Stimulated activated CD8-positive, alpha-beta memory T cell treated with anti-CD3 and anti-CD28 coated beads, Interleukin-7, amount 100 ng/mL, for 24 hours (primary cell): ENCODE data around the gene ZNF410.
"Not testable (repeated sequence)": the region's sequence is repeated elsewhere in the genome, so short reads cannot be mapped to it uniquely, and the experiment has no call there.

Source experiments
- DNase-seq: peaks from one replicate; pipeline ENCODE4 v3.0.0-alpha.2; 2020; ENCODE audit warnings: low read depth

ZNF410 gene

GRCh38 chr14:73886449-73887317 lies at the start of gene ZNF410:
Gene ZNF410, plus strand, starts transcription at chr14:73886859. Its CDS starts 5,317 bp downstream, at chr14:73892176.
- DNase-seq: peak; percentile 78

DNA sequence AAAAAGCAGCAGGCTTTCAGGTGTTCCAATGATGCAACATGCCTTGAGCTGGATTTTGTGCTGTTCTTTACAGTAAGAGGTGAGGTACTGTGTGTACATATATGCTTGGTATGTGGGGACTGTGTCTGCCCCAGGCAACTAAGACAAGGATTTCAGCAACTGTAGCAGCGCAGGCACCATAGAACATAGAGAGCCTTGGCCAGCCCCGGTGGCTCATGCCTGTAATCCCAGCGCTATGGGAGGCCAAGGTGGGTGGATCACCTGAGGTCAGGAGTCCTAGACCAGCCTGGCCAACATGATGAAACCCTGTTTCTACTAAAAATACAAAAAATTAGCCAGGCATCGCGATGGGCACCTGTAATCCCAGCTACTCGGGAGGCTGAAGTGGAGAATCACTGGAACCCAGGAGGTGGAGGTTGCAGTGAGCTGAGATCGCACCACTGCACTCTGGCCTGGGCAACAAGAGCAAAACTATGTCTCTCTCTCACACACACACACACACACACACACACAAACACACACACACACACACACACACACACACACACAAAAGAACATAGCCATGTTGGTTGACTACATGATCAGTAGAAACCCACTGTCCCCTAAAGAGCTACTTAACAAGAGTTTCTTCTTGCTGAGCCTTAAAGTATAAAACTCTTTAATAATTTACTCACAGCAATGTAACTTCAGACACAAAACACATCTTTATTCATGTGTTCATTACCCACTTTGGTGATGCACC lies 48.2 kb upstream of the ZNF410 start:
- not testable (repeated sequence) for DNase-seq

DNA sequence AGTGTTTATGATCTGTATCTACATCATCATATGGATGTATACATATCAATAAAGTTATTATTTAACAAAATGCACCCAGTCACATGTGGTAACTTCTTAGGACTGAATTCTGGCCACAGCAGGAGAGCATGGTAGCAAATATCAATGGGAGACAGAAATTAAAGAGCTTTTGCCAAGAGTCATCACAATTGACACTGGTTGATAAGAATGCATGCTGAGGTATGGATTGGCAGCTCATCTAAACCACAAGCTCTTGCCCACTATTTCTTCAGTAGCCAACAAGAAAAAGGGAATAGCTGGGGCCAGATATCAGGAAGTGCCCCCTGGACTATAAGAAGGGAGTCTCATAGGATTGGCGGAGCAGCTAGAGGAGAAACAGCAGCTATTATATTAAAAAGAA lies 44.5 kb upstream of the ZNF410 start:
- no peak for DNase-seq

DNA sequence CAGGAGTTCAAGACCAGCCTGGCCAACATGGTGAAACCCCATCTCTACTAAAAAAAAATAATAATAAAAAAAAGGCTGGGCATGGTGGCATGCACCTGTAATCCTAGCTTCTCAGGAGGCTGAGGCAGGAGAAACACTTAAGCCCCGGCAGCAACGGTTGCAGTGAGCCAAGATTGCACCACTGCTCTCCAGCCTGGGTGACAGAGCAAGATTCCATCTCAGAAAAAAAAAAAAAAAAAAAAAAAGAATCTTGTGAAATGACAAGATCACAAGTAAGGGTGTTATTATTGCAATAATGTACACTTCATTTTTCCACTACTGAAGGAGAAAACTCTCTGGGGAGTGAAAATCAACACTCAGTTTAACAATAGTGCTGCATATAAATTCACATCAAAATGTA lies 43.8 kb upstream of the ZNF410 start:
- DNase-seq: no peak

DNA sequence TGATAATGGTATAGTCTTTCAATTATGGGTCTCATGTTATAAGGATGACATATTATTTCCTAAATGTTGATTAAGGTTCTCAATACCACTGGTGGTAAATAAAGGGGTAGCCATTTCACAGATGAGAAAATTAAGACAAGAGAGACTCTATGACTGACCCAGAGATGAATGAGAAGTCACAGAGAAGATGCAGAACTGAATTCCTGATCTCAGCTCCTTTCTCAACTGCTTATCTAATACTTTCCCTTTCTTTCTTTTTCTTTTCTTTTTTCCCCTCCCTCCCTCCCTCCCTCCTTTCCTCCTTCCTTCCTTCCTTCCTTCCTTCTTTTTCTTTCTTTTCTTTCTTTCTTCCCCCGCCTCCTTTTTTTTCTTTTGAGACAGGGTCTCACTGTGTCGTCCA lies 43.4 kb upstream of the ZNF410 start:
- no peak for DNase-seq

- DNase-seq: no peak
Measured at GRCh38 chr14:73846947-73847346, 39.7 kb upstream of the ZNF410 start.

- no peak for DNase-seq
Measured at GRCh38 chr14:73851000-73851399, 35.7 kb upstream of the ZNF410 start.

DNA sequence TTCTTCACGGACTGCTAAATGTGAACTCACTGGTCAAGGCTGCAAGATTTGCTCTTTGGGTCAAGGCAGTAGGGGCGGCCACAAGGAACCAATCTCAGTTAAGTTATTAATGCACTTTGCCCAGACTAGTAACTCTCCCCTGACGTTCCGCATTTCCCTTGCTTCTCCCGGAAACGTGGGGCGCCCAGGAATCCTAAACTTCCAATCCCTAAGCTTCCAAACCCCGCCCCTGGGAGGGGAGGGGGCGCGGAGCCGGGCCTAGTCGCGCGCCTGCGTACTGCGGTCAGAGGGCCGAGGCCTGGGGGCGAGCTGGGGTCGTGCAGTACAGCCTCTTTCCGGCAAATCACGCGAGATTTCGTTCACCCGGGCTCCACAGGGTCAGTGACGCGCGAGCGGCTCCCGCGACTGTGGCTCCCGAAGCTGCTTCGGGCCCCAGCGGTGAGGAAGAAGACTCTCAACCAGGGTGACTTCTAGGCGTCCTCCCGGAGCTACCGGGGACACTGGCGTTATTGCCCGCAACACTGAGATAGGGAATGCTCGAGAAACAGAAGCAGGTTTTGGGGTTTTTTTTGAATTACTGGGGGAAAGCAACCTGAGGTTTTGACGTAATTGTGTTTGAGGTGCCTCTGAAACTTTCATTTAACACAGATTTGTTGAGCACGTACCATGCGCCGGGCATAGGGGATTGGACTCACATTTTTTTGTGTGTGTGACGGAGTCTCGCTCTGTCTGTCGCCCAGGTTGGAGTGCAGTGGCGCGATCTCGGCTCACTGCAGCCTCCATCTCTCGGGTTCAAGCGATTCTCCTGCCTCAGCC lies 34.9 kb upstream of the ZNF410 start, which contains the start of gene PTGR2:
Gene PTGR2, plus strand, starts transcription at position 265 of the 816 bp plus-strand sequence. CDS start 7,032 bp downstream, outside the sequence.
- DNase-seq: peak; percentile 66

GRCh38 chr14:73859145-73859544 lies 27.5 kb upstream of the ZNF410 start:
- DNase-seq: no peak

DNA sequence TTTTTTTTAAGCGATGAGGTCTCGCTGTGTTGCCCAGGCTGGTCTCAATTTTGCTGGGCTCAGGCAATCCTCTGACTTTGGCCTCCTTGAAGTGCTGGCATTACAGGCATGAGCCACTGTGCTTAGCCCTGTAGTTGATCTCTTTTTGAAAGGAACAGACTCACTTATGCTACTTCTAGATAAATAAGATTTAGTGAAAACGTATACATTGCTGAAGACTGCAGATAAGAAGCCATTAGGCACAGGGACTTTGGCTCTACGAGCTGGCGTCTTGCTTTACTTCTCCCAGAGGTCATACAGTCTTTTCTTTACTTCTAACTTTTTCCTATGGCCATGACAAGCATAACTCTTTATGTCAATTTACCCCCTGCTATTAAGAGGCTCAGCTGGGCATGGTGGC lies 25.6 kb upstream of the ZNF410 start:
- DNase-seq: no peak

GRCh38 chr14:73862480-73862879 lies 24.2 kb upstream of the ZNF410 start:
- DNase-seq: no peak

DNA sequence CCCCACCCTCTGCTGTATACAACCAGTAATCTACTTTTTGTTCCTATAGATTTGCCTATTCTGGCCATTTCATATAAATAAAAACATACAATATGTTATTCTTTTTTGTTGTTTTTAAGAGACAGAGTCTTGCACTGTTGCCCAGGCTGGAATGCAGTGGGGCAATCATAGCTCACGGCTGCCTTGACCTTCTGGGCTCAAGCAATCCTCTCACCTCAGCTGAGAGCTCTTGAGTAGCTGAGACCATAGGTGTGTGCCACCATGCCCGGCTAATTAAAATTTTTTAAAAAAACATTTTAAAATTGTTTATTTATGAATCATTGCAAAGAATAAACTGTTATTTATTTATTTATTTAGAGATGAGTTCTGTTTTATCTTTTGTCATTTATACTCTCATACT lies 23.4 kb upstream of the ZNF410 start:
- DNase-seq: no peak

- no peak for DNase-seq
Measured at GRCh38 chr14:73865534-73866113, 21.0 kb upstream of the ZNF410 start.

DNA sequence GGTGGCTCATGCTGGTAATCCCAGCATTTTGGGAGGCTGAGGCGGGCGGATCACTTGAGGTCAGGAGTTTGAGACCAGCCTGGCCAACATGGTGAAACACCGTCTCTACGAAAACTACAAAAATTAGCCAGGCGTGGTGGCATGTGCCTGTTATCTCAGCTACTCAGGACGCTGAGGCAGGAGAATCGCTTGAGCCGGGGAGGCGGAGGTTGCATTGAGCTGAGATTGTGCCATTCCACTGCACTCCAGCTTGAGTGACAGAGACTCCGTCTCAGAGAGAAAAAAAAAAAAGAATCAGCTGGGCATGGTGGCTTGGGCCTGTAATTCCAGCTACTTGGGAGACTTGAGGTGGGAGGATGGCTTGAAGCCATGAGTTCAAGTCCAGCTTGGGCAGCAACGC lies 16.9 kb upstream of the ZNF410 start:
- not testable (repeated sequence) for DNase-seq

DNA sequence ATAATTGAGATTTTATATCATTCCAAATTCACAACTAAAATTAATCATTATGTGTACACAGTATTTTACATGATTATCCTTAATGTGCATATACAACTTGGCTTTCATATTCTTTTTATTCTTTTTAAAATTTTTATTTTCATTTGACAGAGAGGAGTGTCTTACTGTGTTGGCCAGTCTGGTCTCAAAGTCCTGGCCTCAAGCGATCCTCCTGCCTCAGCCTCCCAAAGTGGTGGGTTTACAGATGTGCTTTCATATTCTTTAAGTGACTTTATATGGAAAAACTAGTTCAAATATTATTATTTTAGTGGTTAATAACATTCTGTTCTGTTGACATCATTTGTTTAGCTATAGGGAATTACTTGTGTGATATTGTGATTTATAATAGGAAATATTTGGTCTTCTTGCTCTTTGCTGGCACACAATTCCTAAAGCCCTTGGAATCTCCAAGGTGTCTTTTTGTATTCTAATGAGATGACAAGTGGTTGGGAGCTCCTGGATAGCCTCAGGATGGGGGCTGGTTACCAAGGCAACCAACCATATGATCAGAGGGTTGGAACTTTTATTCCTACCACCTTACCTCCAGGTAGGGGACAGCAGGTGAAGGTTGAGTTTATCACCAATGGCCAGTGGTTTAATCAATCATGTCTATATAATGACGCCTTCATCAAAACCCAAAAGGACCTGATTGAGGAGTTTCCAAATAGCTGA lies 16.0 kb upstream of the ZNF410 start:
- DNase-seq: no peak

GRCh38 chr14:73873660-73874059 lies 13.0 kb upstream of the ZNF410 start:
- DNase-seq: no peak

GRCh38 chr14:73877790-73878189 lies 8.9 kb upstream of the ZNF410 start:
- no peak for DNase-seq

DNA sequence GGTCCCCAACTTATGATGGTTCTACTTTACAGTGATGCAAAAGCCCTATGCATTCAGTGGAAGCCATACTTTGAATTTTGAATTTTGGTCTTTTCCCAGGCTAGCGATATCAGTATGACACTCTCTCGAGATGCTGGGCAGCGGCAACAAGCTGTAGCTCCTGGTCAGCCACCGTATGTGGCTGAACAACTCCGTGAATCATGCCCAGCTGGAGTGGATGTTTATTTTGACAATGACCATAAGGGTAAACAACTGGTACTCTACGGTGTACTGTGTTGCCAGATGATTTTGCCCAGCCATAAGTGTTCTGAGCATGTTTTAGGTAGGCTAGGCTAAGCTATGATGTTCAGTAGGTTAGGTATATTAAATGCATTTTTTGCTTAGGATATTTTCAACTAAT lies 8.2 kb upstream of the ZNF410 start:
- DNase-seq: no peak

- DNase-seq: no peak
Measured at GRCh38 chr14:73879027-73879426, 7.6 kb upstream of the ZNF410 start.

- no peak for DNase-seq
Measured at GRCh38 chr14:73884438-73885190, 2.0 kb upstream of the ZNF410 start.

GRCh38 chr14:73887318-73887616 lies 608 bp downstream of the ZNF410 start:
- DNase-seq: no peak
